A673 (cell line): ENCODE data around the gene ABCC9. TPM values are rescaled to one million over a fixed set of nuclear protein-coding genes. Genes with fewer than 3 reads are reported as not detected.

ENCODE experiments used
- BruUV-seq: library from RNA; stranded (reverse); fragments of 400-500 nt; replicated peaks from 2 replicates; lab custom pipeline; 2021; lab: Mats Ljungman, UMichigan
- CTCF ChIA-PET: fragments of 300-600 bp; sonication (Branson Sonifier 250); formaldehyde crosslinking; loops from one replicate; lab custom pipeline; 2022; ENCODE audit warnings: antibody characterized with exemption; lab: Charles Lee
- POLR2A ChIA-PET: fragments of 300-600 bp; sonication (Branson Sonifier 250); formaldehyde crosslinking; loops from one replicate; lab custom pipeline; 2022; ENCODE audit warnings: antibody characterized with exemption; ENCODE audit not compliant: low non-redundant PET; lab: Charles Lee
- DNase-seq: peaks from one replicate; pipeline ENCODE4 v3.0.0-alpha.2; 2015; ENCODE audit warnings: low spot score
- H3K27ac ChIP-seq: fragments of 200-600 bp; sonication (generic); 2 replicates; pipeline ENCODE4 v1.5.1; 2016; ENCODE audit warnings: mixed run types, low read depth, mild to moderate bottlenecking, mixed read lengths, antibody characterized with exemption, low read length; ENCODE audit not compliant: poor library complexity, severe bottlenecking
- H3K27me3 ChIP-seq: fragments of 200-600 bp; sonication (generic); replicated peaks from 2 replicates; pipeline ENCODE4 v1.6.1; 2017; ENCODE audit warnings: mixed run types, low read depth, mild to moderate bottlenecking, mixed read lengths, antibody characterized with exemption, low read length; ENCODE audit not compliant: insufficient read depth, poor library complexity
- H3K36me3 ChIP-seq: fragments of 200-600 bp; sonication (generic); 2 replicates; pipeline ENCODE4 v1.6.1; 2016; ENCODE audit warnings: mixed run types, mild to moderate bottlenecking, mixed read lengths, antibody characterized with exemption, low read length; ENCODE audit not compliant: insufficient read depth, poor library complexity, severe bottlenecking
- H3K4me1 ChIP-seq: fragments of 200-600 bp; sonication (generic); 2 replicates; pipeline ENCODE4 v1.6.1; 2017; ENCODE audit warnings: mixed run types, mild to moderate bottlenecking, mixed read lengths, antibody characterized with exemption, low read length; ENCODE audit not compliant: insufficient read depth, poor library complexity, severe bottlenecking
- H3K4me3 ChIP-seq: fragments of 200-600 bp; sonication (generic); 2 replicates; pipeline ENCODE4 v1.5.1; 2016; ENCODE audit warnings: low read depth, mixed run types, mild to moderate bottlenecking, mixed read lengths, low read length; ENCODE audit not compliant: poor library complexity, severe bottlenecking
- H3K9me3 ChIP-seq: fragments of 200-600 bp; sonication (generic); 2 replicates; pipeline ENCODE4 v1.6.1; 2016; ENCODE audit warnings: mixed run types, low read depth, mild to moderate bottlenecking, mixed read lengths, antibody characterized with exemption, low read length; ENCODE audit not compliant: poor library complexity, severe bottlenecking
- CTCF ChIP-seq: fragments of 300-800, 200-600 bp; sonication (generic); conservative IDR thresholded peaks from 2 replicates; pipeline ENCODE4 v1.5.1; 2017; ENCODE audit warnings: low read depth, mild to moderate bottlenecking, antibody characterized with exemption, low read length, moderate library complexity, mixed read lengths
- EZH2 ChIP-seq: fragments of 200-600 bp; sonication (generic); IDR thresholded peaks from 2 replicates; pipeline ENCODE4 v1.6.1; 2017; ENCODE audit warnings: borderline replicate concordance, low read depth, mild to moderate bottlenecking, mixed read lengths, antibody characterized with exemption, low read length; ENCODE audit not compliant: poor library complexity, severe bottlenecking
- intact Hi-C: fragments of 100-400 bp; cut with micrococcal nuclease; formaldehyde crosslinking; loops from one replicate; pipeline ENCODE4 v1.10.0; 2022; ENCODE audit not compliant: unreplicated experiment
- total RNA-seq: library from RNA; stranded (reverse); gene quantifications from 2 replicates; pipeline ENCODE4 v1.2.3, GENCODE V29; 2021

Gene ABCC9
- total RNA-seq, 1 experiment from 2014 or later, result not detected

GRCh38 chr12:21945002-21945401 lies 3.8 kb upstream of the ABCC9 start:
- intact Hi-C loops, result no loop called here
- H3K9me3 ChIP-seq, result no peaks in the 10 kb centered on the region
- H3K27me3 ChIP-seq, result peaks cover 42% of the 10 kb centered on the region
- H3K4me1 ChIP-seq, result peaks cover 4% of the 10 kb centered on the region
- TF ChIP-seq CTCF, result no peak
- TF ChIP-seq EZH2, result no peak
- H3K27ac ChIP-seq, result no peak overlapping the region
- CTCF ChIA-PET, result no interaction called here
- POLR2A ChIA-PET, result no interaction called here
- BruUV-seq, result no TSS peak
- H3K4me3 ChIP-seq, result no peak overlapping the region
- DNase-seq, result no peak
- H3K36me3 ChIP-seq, result no peaks in the 10 kb centered on the region

GRCh38 chr12:21942377-21942703 lies 1.1 kb upstream of the ABCC9 start:
- no TSS peak for BruUV-seq
- POLR2A ChIA-PET, result no interaction called here
- H3K36me3 ChIP-seq, result no peaks in the 10 kb centered on the region
- H3K27ac ChIP-seq, result no peak overlapping the region
- no peak overlapping the region for H3K4me3 ChIP-seq
- intact Hi-C loops, result no loop called here
- no peaks in the 10 kb centered on the region for H3K9me3 ChIP-seq
- no peak for TF ChIP-seq CTCF
- peak; percentile 58 for TF ChIP-seq EZH2
- peaks cover 4% of the 10 kb centered on the region for H3K4me1 ChIP-seq
- no peak for DNase-seq
- H3K27me3 ChIP-seq, result peaks cover 68% of the 10 kb centered on the region
- CTCF ChIA-PET, result no interaction called here

GRCh38 chr12:21941506-21942376 lies 515 bp upstream of the ABCC9 start:
- ChIA-PET CTCF (no interaction called here), POLR2A (no interaction called here)
- Histone ChIP-seq H3K27ac (no peak overlapping the region), H3K36me3 (no peaks in the 10 kb centered on the region), H3K9me3 (no peaks in the 10 kb centered on the region), H3K4me3 (no peak overlapping the region), H3K27me3 (peaks cover 71% of the 10 kb centered on the region), H3K4me1 (peaks cover 4% of the 10 kb centered on the region)
- no TSS peak for BruUV-seq
- TF ChIP-seq CTCF, result 0 out of 2 replicates have a peak, but pooled peaks have one; percentile 10
- TF ChIP-seq EZH2, result peak; percentile 82
- intact Hi-C loops, result no loop called here
- peak; percentile 1 for DNase-seq
